Measurements from ENCODE around the gene NTM.

DNA sequence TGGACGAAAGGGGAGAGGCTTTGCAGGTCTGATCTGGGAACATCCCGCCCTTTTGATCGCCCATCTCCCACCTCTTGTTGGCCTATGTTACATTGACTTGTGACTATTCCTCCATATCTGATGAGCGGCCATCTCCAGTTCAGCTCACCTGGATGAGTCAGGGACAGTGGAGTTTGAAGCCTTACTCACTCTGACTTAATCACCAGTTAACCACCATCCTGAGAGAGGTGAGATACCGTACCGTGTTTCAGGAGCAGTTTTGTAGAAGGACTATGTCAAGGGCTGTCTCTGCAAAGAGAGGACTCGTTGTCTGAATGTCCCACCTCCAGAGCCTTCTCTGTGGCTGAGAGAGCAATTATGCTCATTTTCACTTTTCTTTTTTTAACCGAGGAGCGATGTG, 771.7 kb downstream of the NTM start:
- TF ChIP-seq EZH2 (IDR thresholded peaks at IDR 0.05; ENCODE audit: insufficient read depth, poor library complexity, severe bottlenecking) (no peak), EZH2phosphoT487 (IDR thresholded peaks at IDR 0.05; ENCODE audit: insufficient read depth, low read depth) (no peak)

Data from GM23248 (cell line).